K562 treated with DMSO at 1 percent for 4 hours (cell line): ENCODE data around the gene XPC. TPM values are rescaled to one million over a fixed set of nuclear protein-coding genes. Genes with fewer than 3 reads are reported as not detected.

Experiments
- total RNA-seq: library from RNA; unstranded; fragments of 300-600 nt; gene quantifications from 2 replicates; pipeline ENCODE4 v1.2.3, GENCODE V29; 2022; ENCODE audit not compliant: insufficient read depth

XPC gene
- total RNA-seq, result 28.7 and 33.2 TPM in 2 replicates

DNA sequence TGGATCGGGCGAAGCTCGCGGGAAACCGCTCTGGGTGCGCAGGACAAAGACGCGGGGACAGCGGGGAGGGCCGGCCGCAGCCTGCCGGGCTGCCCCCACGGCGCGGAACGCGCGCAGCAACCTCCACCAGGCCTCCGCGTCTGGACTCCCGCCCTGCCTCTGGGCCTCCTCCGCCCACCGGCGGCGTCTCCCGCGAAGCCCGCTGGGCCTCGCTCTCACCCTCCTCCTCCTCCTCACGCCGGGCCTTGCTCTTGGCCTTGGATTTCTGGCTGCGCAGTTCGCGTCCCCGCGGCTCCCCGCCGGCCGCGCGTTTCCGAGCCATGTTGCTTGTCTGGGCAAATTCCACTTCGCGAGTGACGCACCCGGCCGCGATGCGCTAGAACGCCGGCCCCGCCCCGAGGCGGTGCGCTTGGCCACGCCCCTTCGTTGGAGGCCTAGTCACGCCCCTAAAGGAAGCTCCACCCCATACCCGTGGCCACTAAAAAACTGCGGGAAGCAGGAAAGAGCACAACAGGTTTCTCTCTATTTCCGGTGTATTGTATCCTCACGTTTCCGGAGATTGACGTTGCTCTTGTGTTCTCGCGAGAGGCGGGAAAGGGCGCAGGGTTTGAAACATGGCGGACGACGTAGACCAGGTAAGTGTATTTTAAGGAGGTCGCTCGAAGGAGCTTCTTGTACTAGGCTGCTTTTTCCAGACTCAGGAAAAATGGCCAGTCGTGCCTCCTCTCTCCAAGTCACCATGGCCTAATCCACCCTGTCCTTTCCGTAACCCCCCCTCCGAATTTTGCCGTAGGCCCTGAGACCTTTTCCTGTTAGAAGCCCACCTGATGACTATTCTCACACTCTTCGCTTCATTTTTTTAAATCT is at the start of gene XPC, which contains the start of gene LSM3:
Gene XPC, minus strand, starts transcription at position 355 of the 867 bp plus-strand sequence. Its CDS starts 33 bp downstream, at position 322.
Gene LSM3, plus strand, starts transcription at position 571 of the 867 bp plus-strand sequence. Its CDS starts 44 bp downstream, at position 615.

GRCh38 chr3:14124615-14125192 is 53.7 kb downstream of the XPC start, which contains the start of the genes CHCHD4 and TMEM43:
CHCHD4 (minus strand) TSS chr3:14124870; CDS start chr3:14124676, 194 bp downstream.
TMEM43 (plus strand) TSS chr3:14125052; CDS start chr3:14125194, 142 bp downstream.

Other genes with a start within 250 kb of the XPC start
- gene CHCHD4, start 53.7 kb downstream of the XPC start, total RNA-seq, result 8.7 and 15.0 TPM in 2 replicates
- gene TMEM43, start 53.5 kb downstream of the XPC start, total RNA-seq, result 22.9 and 23.1 TPM in 2 replicates
- 19.0 and 23.1 TPM in 2 replicates for gene LSM3, start 216 bp upstream of the XPC start, total RNA-seq
- 43.0 and 68.9 TPM in 2 replicates for gene SLC6A6, start 224.0 kb upstream of the XPC start, total RNA-seq